Gastroesophageal sphincter (tissue), 4 donors: ENCODE data around the gene RERE. TPM values are rescaled to one million over a fixed set of nuclear protein-coding genes. Genes with fewer than 3 reads are reported as not detected.

Experiments
- ATAC-seq: fragments of 150-250 bp; one replicate; pipeline ENCODE4 v1.9.1; 2016; ENCODE audit warnings: mild to moderate bottlenecking, moderate library complexity
- H3K27ac ChIP-seq, 4 donors: fragments of 200-600 bp; sonication (generic) in 3 of 4; 1 replicate in 3 of 4; 2 replicates in 1 of 4; pipeline ENCODE4 v1.5.1; 2016 to 2019
- H3K27me3 ChIP-seq: fragments of 200-600 bp; sonication (generic); one replicate; pipeline ENCODE4 v1.5.1; 2019
- H3K36me3 ChIP-seq, 2 donors: fragments of 200-600 bp; sonication (generic); one replicate each; pipeline ENCODE4 v1.5.1; 2019; ENCODE audit warnings: control low read depth in 1 of 2
- H3K4me1 ChIP-seq, 3 donors: fragments of 200-600 bp; sonication (generic); 1 replicate in 2 of 3; 2 replicates in 1 of 3; pipeline ENCODE4 v1.5.1; 2016 to 2019; ENCODE audit warnings: control low read depth in 2 of 3
- H3K4me3 ChIP-seq, 2 donors: fragments of 200-600 bp; sonication (generic); one replicate each; pipeline ENCODE4 v1.5.1; 2019; ENCODE audit warnings: mild to moderate bottlenecking in 1 of 2, moderate library complexity in 1 of 2
- H3K9me3 ChIP-seq, 3 donors: fragments of 200-600 bp; sonication (generic); one replicate each; pipeline ENCODE4 v1.5.1; 2017 to 2019; ENCODE audit warnings: control low read depth in 2 of 3
- EP300 ChIP-seq: sonication (generic); formaldehyde crosslinking; IDR thresholded peaks from one replicate; pipeline ENCODE4 v1.6.1; 2017; ENCODE audit warnings: antibody characterized with exemption, mild to moderate bottlenecking
- POLR2A ChIP-seq, 2 donors: fragments of 450-650 bp; IDR thresholded peaks; one replicate each; pipeline ENCODE4 v1.6.1; 2017; ENCODE audit warnings: antibody characterized with exemption in 2 of 2, mild to moderate bottlenecking in 2 of 2, moderate library complexity in 1 of 2
- POLR2AphosphoS5 ChIP-seq: sonication (generic); formaldehyde crosslinking; IDR thresholded peaks from one replicate; pipeline ENCODE4 v1.6.1; 2017; ENCODE audit warnings: antibody characterized with exemption
- WGBS, 2 donors: methylation state at CpG; one replicate each; pipeline ENCODE4 v1.1.5; 2018; ENCODE audit warnings: low coverage in 1 of 2; 5-methylcytosine and 5-hydroxymethylcytosine counted together
- total RNA-seq, 4 donors: library from RNA; depleted of rRNA; stranded (reverse); fragments of >200 nt; gene quantifications; one replicate each; pipeline ENCODE4 v1.1.0, GENCODE V29; 2016
- TF ChIP-seq, protein P1 (sequence below), 4 experiments: fragments of 200-600 bp in 2 of 4; fragments of 450-650 bp in 2 of 4; sonication (generic) in 1 of 4; IDR thresholded peaks; one replicate each; pipeline ENCODE4 v1.5.1; 2017 to 2019; ENCODE audit warnings: antibody characterized with exemption in 4 of 4, mild to moderate bottlenecking in 2 of 4, moderate library complexity in 2 of 4

Gene RERE
- total RNA-seq, 4 donors from 2014 or later: 112 to 212 (median 139) TPM

GRCh38 chr1:8520483-8520966, 296.9 kb downstream of the RERE start:
- no peaks in the 10 kb centered on the region for H3K27me3 ChIP-seq
- peaks cover 0 to 5% of the 10 kb centered on the region in 2 donors for H3K36me3 ChIP-seq
- H3K27ac ChIP-seq: no peak overlapping the region
- H3K4me3 ChIP-seq: no peak overlapping the region
- WGBS, 2 donors: 53 to 54% methylated on average over 3 to 6 of the region's 6 CpGs
- peaks cover 3 to 60% (median 22%) of the 10 kb centered on the region in 3 donors for H3K4me1 ChIP-seq
- ATAC-seq: no peak
- H3K9me3 ChIP-seq: no peaks in the 10 kb centered on the region
- TF ChIP-seq, protein P1, sequence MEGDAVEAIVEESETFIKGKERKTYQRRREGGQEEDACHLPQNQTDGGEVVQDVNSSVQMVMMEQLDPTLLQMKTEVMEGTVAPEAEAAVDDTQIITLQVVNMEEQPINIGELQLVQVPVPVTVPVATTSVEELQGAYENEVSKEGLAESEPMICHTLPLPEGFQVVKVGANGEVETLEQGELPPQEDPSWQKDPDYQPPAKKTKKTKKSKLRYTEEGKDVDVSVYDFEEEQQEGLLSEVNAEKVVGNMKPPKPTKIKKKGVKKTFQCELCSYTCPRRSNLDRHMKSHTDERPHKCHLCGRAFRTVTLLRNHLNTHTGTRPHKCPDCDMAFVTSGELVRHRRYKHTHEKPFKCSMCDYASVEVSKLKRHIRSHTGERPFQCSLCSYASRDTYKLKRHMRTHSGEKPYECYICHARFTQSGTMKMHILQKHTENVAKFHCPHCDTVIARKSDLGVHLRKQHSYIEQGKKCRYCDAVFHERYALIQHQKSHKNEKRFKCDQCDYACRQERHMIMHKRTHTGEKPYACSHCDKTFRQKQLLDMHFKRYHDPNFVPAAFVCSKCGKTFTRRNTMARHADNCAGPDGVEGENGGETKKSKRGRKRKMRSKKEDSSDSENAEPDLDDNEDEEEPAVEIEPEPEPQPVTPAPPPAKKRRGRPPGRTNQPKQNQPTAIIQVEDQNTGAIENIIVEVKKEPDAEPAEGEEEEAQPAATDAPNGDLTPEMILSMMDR (IDR thresholded peaks at IDR 0.05): no peak
- TF ChIP-seq EP300 (no peak), POLR2AphosphoS5 (no peak), POLR2A (IDR thresholded peaks at IDR 0.05) (no peak)

- Histone ChIP-seq H3K4me1 (peaks cover 3 to 47% (median 15%) of the 10 kb centered on the region in 3 donors), H3K27me3 (no peaks in the 10 kb centered on the region), H3K36me3 (peaks cover 0 to 5% of the 10 kb centered on the region in 2 donors), H3K27ac (no peak overlapping the region), H3K9me3 (no peaks in the 10 kb centered on the region), H3K4me3 (no peak overlapping the region)
- no peak for ATAC-seq
- TF ChIP-seq, protein P1 (IDR thresholded peaks at IDR 0.05): no peak
- TF ChIP-seq EP300 (no peak), POLR2A (IDR thresholded peaks at IDR 0.05) (no peak), POLR2AphosphoS5 (no peak)
- 83 to 95% methylated on average over 1 of the region's 1 CpG for WGBS, 2 donors
These were observed 298.3 kb downstream of the RERE start for GRCh38 chr1:8519167-8519566.

DNA sequence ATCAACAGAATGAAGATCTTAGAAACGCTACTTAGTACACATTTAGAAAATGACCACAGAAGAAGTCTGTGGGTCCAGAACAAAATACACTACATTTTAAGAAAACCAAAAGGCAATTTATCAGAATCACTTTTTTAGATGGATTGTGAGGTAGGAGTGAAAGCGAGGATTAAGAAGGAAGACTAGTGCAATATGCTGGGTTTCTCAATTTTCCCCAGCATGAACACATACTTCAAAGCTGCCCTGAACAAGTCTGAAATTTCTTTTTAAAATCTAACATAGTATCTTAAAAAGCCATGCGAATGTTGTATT, 299.0 kb downstream of the RERE start:
- no peak for ATAC-seq
- no peaks in the 10 kb centered on the region for H3K27me3 ChIP-seq
- no peak for TF ChIP-seq POLR2A (IDR thresholded peaks at IDR 0.05)
- TF ChIP-seq, protein P1 (IDR thresholded peaks at IDR 0.05): no peak
- TF ChIP-seq EP300: no peak
- no peak for TF ChIP-seq POLR2AphosphoS5
- no peaks in the 10 kb centered on the region for H3K9me3 ChIP-seq
- H3K4me1 ChIP-seq: peaks cover 3 to 39% (median 10%) of the 10 kb centered on the region in 3 donors
- 76 to 77% methylated on average over 3 of the region's 3 CpGs for WGBS, 2 donors
- peaks cover 0 to 5% of the 10 kb centered on the region in 2 donors for H3K36me3 ChIP-seq
- peak overlapping the region; percentile 29 to 61 (median 50) for H3K27ac ChIP-seq
- H3K4me3 ChIP-seq: no peak overlapping the region

DNA sequence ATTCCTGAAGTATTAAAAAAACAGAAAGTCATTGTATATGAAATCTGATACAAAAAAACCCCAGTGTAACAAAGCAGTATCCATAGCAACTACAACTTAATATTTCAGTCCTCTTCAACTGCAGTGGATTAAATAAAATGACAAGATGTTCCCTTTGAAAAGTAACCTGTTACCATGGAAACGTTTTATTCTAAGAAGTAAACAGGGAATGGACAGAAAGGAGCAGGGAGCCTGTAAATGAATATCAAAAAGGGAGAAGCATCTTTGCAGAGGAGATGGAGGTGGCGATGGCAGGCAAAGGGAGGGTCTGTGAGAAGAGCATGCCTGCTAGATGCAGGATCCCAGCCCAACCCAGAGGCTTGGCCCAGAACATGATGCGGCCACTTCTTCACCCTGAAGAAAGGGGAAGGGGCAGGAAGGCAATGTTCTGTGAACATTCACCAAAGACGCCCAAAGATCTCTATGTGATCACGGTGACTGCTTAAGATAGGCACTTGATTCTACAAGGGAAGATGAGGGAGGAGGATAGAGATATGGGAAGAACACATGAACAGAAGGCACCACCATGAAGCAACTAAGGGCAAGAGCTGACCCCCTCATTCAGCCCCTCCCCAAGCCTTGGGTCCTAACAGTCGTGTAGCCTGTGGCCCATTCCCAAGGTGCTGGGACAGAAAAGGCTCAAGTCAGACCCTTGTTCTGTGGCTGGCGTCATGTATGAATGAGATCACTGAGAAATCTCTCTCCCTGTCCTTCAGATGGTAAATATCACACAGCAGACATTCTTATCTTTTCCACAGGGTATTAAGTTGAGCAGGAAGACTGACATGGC, 299.6 kb downstream of the RERE start:
- ATAC-seq: no peak
- Histone ChIP-seq H3K4me1 (peaks cover 3 to 34% (median 5%) of the 10 kb centered on the region in 3 donors), H3K27me3 (no peaks in the 10 kb centered on the region), H3K36me3 (peaks cover 0 to 4% of the 10 kb centered on the region in 2 donors), H3K27ac (peak overlapping the region; percentile 29 to 61 (median 52)), H3K4me3 (no peak overlapping the region), H3K9me3 (no peaks in the 10 kb centered on the region)
- TF ChIP-seq POLR2A (IDR thresholded peaks at IDR 0.05) (no peak), POLR2AphosphoS5 (no peak), EP300 (no peak)
- TF ChIP-seq, protein P1 (IDR thresholded peaks at IDR 0.05): no peak
- 56 to 59% methylated on average over 5 to 7 of the region's 7 CpGs for WGBS, 2 donors
